ENCODE data around the gene SOHLH1.

The SOHLH1 gene

GRCh38 chr9:135729480-135729879, 30.2 kb upstream of the SOHLH1 start:
- DNase-seq (ENCODE audit: low read depth in 2 of 2), result no peak

GRCh38 chr9:135728436-135729110, 29.3 kb upstream of the SOHLH1 start:
- DNase-seq (ENCODE audit: low read depth in 2 of 2), result no peak

- no peak for DNase-seq (ENCODE audit: low read depth in 2 of 2)
These were observed 28.1 kb upstream of the SOHLH1 start for GRCh38 chr9:135727257-135727875.

- DNase-seq (ENCODE audit: low read depth in 2 of 2), result no peak
These were observed 27.0 kb upstream of the SOHLH1 start for GRCh38 chr9:135726138-135726853.

GRCh38 chr9:135724186-135724787, 25.0 kb upstream of the SOHLH1 start:
- no peak for DNase-seq (ENCODE audit: low read depth in 2 of 2)

- no peak for DNase-seq (ENCODE audit: low read depth in 2 of 2)
These were observed 23.1 kb upstream of the SOHLH1 start for GRCh38 chr9:135722365-135722764.

- DNase-seq (ENCODE audit: low read depth in 2 of 2), result no peak
These were observed 20.2 kb upstream of the SOHLH1 start for GRCh38 chr9:135719472-135719871.

GRCh38 chr9:135718616-135719015, 19.3 kb upstream of the SOHLH1 start:
- DNase-seq (ENCODE audit: low read depth in 2 of 2), result no peak

- DNase-seq (ENCODE audit: low read depth in 2 of 2), result no peak
These were observed 18.1 kb upstream of the SOHLH1 start for GRCh38 chr9:135717410-135717809.

GRCh38 chr9:135716045-135716444, 16.8 kb upstream of the SOHLH1 start:
- DNase-seq (ENCODE audit: low read depth in 2 of 2), result no peak

GRCh38 chr9:135715056-135715595, 15.8 kb upstream of the SOHLH1 start:
- no peak for DNase-seq (ENCODE audit: low read depth in 2 of 2)

- no peak for DNase-seq (ENCODE audit: low read depth in 2 of 2)
These were observed 15.2 kb upstream of the SOHLH1 start for GRCh38 chr9:135714242-135715055.

- DNase-seq (ENCODE audit: low read depth in 2 of 2), result no peak
These were observed 13.5 kb upstream of the SOHLH1 start for GRCh38 chr9:135712613-135713295.

GRCh38 chr9:135711881-135712280, 12.6 kb upstream of the SOHLH1 start:
- DNase-seq (ENCODE audit: low read depth in 2 of 2), result no peak

- DNase-seq (ENCODE audit: low read depth in 2 of 2), result no peak
These were observed 12.1 kb upstream of the SOHLH1 start for GRCh38 chr9:135711391-135711790.

- DNase-seq (ENCODE audit: low read depth in 2 of 2), result no peak
These were observed 8.9 kb upstream of the SOHLH1 start for GRCh38 chr9:135708164-135708563.

GRCh38 chr9:135707252-135708138, 8.2 kb upstream of the SOHLH1 start:
- DNase-seq (ENCODE audit: low read depth in 2 of 2), result no peak

- DNase-seq (ENCODE audit: low read depth in 2 of 2), result no peak
These were observed 7.0 kb upstream of the SOHLH1 start for GRCh38 chr9:135706288-135706687.

- no peak for DNase-seq (ENCODE audit: low read depth in 2 of 2)
These were observed 6.1 kb upstream of the SOHLH1 start for GRCh38 chr9:135705376-135705775.

GRCh38 chr9:135704483-135704882, 5.2 kb upstream of the SOHLH1 start:
- DNase-seq (ENCODE audit: low read depth in 2 of 2), result no peak

All from stimulated activated CD4-positive, alpha-beta T cell treated with anti-CD3 and anti-CD28 coated beads, Interleukin-1b, Interleukin-23, amount 100 ng/mL, for 4 hours (primary cell).